ENCODE data around the gene HLA-B. TPM values are rescaled to one million over a fixed set of nuclear protein-coding genes. Genes with fewer than 3 reads are reported as not detected.
A peak's percentile ranks its signal among the peaks of the same experiment; 100 is the strongest.

HLA-B gene

DNA sequence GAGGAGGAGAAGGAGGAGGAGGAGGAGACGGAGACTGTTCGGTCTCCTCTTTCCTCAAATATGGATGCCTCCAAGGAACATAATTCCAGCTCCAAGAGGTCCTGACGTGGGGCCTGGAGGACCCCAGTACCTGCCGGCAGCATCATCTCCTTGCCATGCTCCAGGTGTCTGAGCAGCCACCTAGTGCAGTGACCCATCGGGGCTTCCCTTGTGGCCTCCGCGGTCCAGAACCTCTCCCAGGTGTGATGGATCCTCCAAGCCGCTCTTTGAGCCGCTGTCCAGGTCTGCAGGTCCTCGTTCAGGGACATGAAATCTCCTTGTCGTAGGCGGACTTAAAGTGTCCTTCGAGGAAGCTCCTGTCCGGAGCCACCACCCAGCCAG lies 49.3 kb downstream of the HLA-B start:
- no peak for DNase-seq (ENCODE audit: low spot score)
- WGBS, 2 donors (ENCODE audit: extremely low coverage in 2 of 2, insufficient read length in 2 of 2, insufficient replicate concordance in 1 of 2) = no CpG with 5 or more reads among the region's 14 CpGs

DNA sequence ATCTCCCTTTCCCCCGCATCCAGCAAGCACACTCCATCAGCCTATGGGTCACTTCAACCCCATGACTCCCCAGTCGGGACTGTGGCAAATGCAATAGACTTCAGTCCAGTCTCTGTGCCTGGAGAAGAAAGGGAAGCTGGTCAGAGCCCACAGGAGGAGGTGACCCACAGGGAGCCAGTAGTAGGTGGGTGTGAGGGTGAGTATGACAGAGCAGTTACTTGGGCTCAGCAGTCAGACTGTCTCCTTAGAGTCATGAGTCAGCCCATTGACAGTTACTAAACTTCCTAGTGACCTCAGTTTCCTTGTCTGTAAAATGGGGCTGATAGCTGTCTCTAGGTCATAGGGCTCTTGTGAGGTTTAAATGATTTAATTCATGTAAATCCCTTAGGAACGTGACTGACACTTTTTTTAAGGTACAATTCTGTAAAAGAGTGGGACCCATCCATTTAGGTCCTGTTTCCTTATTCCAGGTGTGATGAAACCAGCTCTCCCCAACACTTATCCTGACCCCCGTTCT lies 51.2 kb downstream of the HLA-B start:
- Histone ChIP-seq H2BK12ac (ENCODE audit: low read length) (no peak overlapping the region), H4K91ac (ENCODE audit: low read depth, low read length, poor library complexity) (no peak overlapping the region), H3K4me1 (ENCODE audit: control insufficient read depth in 2 of 2, insufficient read depth in 1 of 2, low read depth in 1 of 2, low read length in 2 of 2) (no peaks in the 10 kb centered on the region), H3K27ac (replicated peaks; ENCODE audit: low read length) (no peak overlapping the region), H3K9ac (ENCODE audit: low read depth, low read length, poor library complexity) (no peak overlapping the region), H2AK5ac (ENCODE audit: low read depth, low read length) (no peak overlapping the region), H3K9me3 (replicated peaks in 1 of 2; ENCODE audit: control insufficient read depth in 2 of 2, insufficient read depth in 1 of 2, low read depth in 1 of 2, low read length in 2 of 2) (peaks cover 0 to 3% of the 10 kb centered on the region in 2 donors), H3K4me2 (ENCODE audit: insufficient read depth, low read length, poor library complexity, severe bottlenecking) (no peak overlapping the region), H2AFZ (ENCODE audit: low read length) (no peak overlapping the region), H2BK15ac (ENCODE audit: low read length) (no peak overlapping the region), H3K36me3 (replicated peaks in 1 of 2; ENCODE audit: control insufficient read depth in 2 of 2, insufficient read depth in 2 of 2, low read length in 2 of 2) (no peaks in the 10 kb centered on the region), H3K14ac (ENCODE audit: low read length) (no peak overlapping the region), H2BK5ac (ENCODE audit: low read length) (no peak overlapping the region), H3K4ac (ENCODE audit: low read length) (no peak overlapping the region), H3K23ac (ENCODE audit: low read depth, low read length, poor library complexity) (no peak overlapping the region), H3K18ac (ENCODE audit: low read length) (peak overlapping the region; percentile 45), H3K27me3 (ENCODE audit: control insufficient read depth in 3 of 3, insufficient read depth in 3 of 3, low read depth in 1 of 3, low read length in 3 of 3) (peaks cover 0 to 19% (median 5%) of the 10 kb centered on the region in 3 experiments), H3K79me1 (ENCODE audit: low read depth, low read length) (no peaks in the 10 kb centered on the region), H4K8ac (ENCODE audit: low read depth, low read length) (no peak overlapping the region), H3K4me3 (ENCODE audit: low read length in 2 of 2) (no peak overlapping the region), H2BK120ac (ENCODE audit: low read depth, low read length) (no peak overlapping the region)
- DNase-seq (ENCODE audit: low spot score) = no peak
- no CpG with 5 or more reads among the region's 4 CpGs for WGBS, 2 donors (ENCODE audit: extremely low coverage in 2 of 2, insufficient read length in 2 of 2, insufficient replicate concordance in 1 of 2)

More for the DNA sequence above, 49.3 kb downstream of the HLA-B start:
- Histone ChIP-seq H3K4ac (ENCODE audit: low read length) (no peak overlapping the region), H2AFZ (ENCODE audit: low read length) (no peak overlapping the region), H4K91ac (ENCODE audit: low read depth, low read length, poor library complexity) (no peak overlapping the region), H3K9ac (ENCODE audit: low read depth, low read length, poor library complexity) (no peak overlapping the region), H3K4me3 (ENCODE audit: low read length in 2 of 2) (no peak overlapping the region), H2AK5ac (ENCODE audit: low read depth, low read length) (peak overlapping the region; percentile 26), H4K8ac (ENCODE audit: low read depth, low read length) (no peak overlapping the region), H3K9me3 (replicated peaks in 1 of 2; ENCODE audit: control insufficient read depth in 2 of 2, insufficient read depth in 1 of 2, low read depth in 1 of 2, low read length in 2 of 2) (peaks cover 0 to 3% of the 10 kb centered on the region in 2 donors), H3K79me1 (ENCODE audit: low read depth, low read length) (no peaks in the 10 kb centered on the region), H2BK15ac (ENCODE audit: low read length) (no peak overlapping the region), H3K18ac (ENCODE audit: low read length) (peak overlapping the region; percentile 48), H3K14ac (ENCODE audit: low read length) (no peak overlapping the region), H3K27ac (replicated peaks; ENCODE audit: low read length) (no peak overlapping the region), H3K4me2 (ENCODE audit: insufficient read depth, low read length, poor library complexity, severe bottlenecking) (no peak overlapping the region), H2BK5ac (ENCODE audit: low read length) (no peak overlapping the region), H3K4me1 (ENCODE audit: control insufficient read depth in 2 of 2, insufficient read depth in 1 of 2, low read depth in 1 of 2, low read length in 2 of 2) (no peaks in the 10 kb centered on the region), H2BK120ac (ENCODE audit: low read depth, low read length) (no peak overlapping the region), H2BK12ac (ENCODE audit: low read length) (no peak overlapping the region), H3K36me3 (replicated peaks in 1 of 2; ENCODE audit: control insufficient read depth in 2 of 2, insufficient read depth in 2 of 2, low read length in 2 of 2) (no peaks in the 10 kb centered on the region), H3K23ac (ENCODE audit: low read depth, low read length, poor library complexity) (peak overlapping the region; percentile 31), H3K27me3 (ENCODE audit: control insufficient read depth in 3 of 3, insufficient read depth in 3 of 3, low read depth in 1 of 3, low read length in 3 of 3) (peaks cover 0 to 19% (median 6%) of the 10 kb centered on the region in 3 experiments)

DNA sequence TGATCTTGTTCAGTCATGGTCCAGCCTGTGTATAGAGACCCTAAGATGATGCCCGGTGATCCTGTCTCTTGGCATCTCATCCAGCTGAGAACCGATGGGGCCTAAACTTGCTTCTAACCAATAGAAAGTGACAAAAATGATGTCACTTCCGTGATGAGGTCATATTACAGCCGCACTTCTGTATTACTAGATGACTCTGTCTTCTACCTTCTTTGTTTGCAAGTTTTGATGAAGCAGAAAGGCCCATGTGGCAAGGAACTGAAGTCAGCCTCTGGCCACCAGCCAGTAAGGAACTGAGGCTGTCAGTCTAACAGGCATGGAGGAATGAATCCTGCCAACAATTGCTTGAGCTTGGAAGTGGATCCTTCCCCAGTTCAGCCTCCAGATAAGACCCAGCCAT lies 52.3 kb downstream of the HLA-B start:
- Histone ChIP-seq H3K36me3 (replicated peaks in 1 of 2; ENCODE audit: control insufficient read depth in 2 of 2, insufficient read depth in 2 of 2, low read length in 2 of 2) (no peaks in the 10 kb centered on the region), H3K4me3 (ENCODE audit: low read length in 2 of 2) (no peak overlapping the region), H3K9me3 (replicated peaks in 1 of 2; ENCODE audit: control insufficient read depth in 2 of 2, insufficient read depth in 1 of 2, low read depth in 1 of 2, low read length in 2 of 2) (peaks cover 0 to 3% of the 10 kb centered on the region in 2 donors), H3K27me3 (ENCODE audit: control insufficient read depth in 3 of 3, insufficient read depth in 3 of 3, low read depth in 1 of 3, low read length in 3 of 3) (peaks cover 0 to 19% (median 5%) of the 10 kb centered on the region in 3 experiments), H4K8ac (ENCODE audit: low read depth, low read length) (no peak overlapping the region), H3K4ac (ENCODE audit: low read length) (no peak overlapping the region), H4K91ac (ENCODE audit: low read depth, low read length, poor library complexity) (no peak overlapping the region), H3K4me1 (ENCODE audit: control insufficient read depth in 2 of 2, insufficient read depth in 1 of 2, low read depth in 1 of 2, low read length in 2 of 2) (no peaks in the 10 kb centered on the region), H2BK120ac (ENCODE audit: low read depth, low read length) (no peak overlapping the region), H3K23ac (ENCODE audit: low read depth, low read length, poor library complexity) (no peak overlapping the region), H3K9ac (ENCODE audit: low read depth, low read length, poor library complexity) (no peak overlapping the region), H2BK5ac (ENCODE audit: low read length) (no peak overlapping the region), H3K14ac (ENCODE audit: low read length) (no peak overlapping the region), H3K79me1 (ENCODE audit: low read depth, low read length) (no peaks in the 10 kb centered on the region), H2AK5ac (ENCODE audit: low read depth, low read length) (no peak overlapping the region), H2AFZ (ENCODE audit: low read length) (no peak overlapping the region), H3K18ac (ENCODE audit: low read length) (no peak overlapping the region), H2BK15ac (ENCODE audit: low read length) (no peak overlapping the region), H3K27ac (replicated peaks; ENCODE audit: low read length) (no peak overlapping the region), H2BK12ac (ENCODE audit: low read length) (no peak overlapping the region), H3K4me2 (ENCODE audit: insufficient read depth, low read length, poor library complexity, severe bottlenecking) (no peak overlapping the region)
- DNase-seq (ENCODE audit: low spot score) = no peak
- WGBS, 2 donors (ENCODE audit: extremely low coverage in 2 of 2, insufficient read length in 2 of 2, insufficient replicate concordance in 1 of 2) = no CpG with 5 or more reads among the region's 4 CpGs

Small RNAs within 50 kb of the gene (small RNA-seq; reads per million reads assigned to genes)
- gene HLA-S (ENCODE audit: insufficient read depth) (not detected), gene MIR6891 (ENCODE audit: insufficient read depth) (not detected), gene RF00019 (ENCODE audit: insufficient read depth) (not detected), gene RNU6-283P (ENCODE audit: insufficient read depth) (not detected)
